Lower lobe of right lung (tissue), 2 donors: ENCODE data around the gene PDE9A. TPM values are rescaled to one million over a fixed set of nuclear protein-coding genes. Genes with fewer than 3 reads are reported as not detected.

ENCODE experiments used
- ATAC-seq, 2 donors: fragments of 200-7000 bp; cut with Tn5 transposase; one replicate each; pipeline ENCODE4 v1.9.1; 2020 to 2022; ENCODE audit warnings: mild to moderate bottlenecking in 2 of 2, moderate library complexity in 2 of 2
- DNase-seq: peaks from one replicate; pipeline ENCODE4 v3.0.0-alpha.2; 2020
- H3K27ac ChIP-seq: fragments of 200-600 bp; one replicate; pipeline ENCODE4 v1.8.0; 2022
- H3K27me3 ChIP-seq: fragments of 200-600 bp; one replicate; pipeline ENCODE4 v1.8.0; 2022; ENCODE audit warnings: low read depth
- H3K36me3 ChIP-seq: fragments of 200-600 bp; one replicate; pipeline ENCODE4 v1.8.0; 2022; ENCODE audit warnings: mild to moderate bottlenecking
- H3K4me1 ChIP-seq: fragments of 200-600 bp; one replicate; pipeline ENCODE4 v1.8.0; 2022
- H3K4me3 ChIP-seq: fragments of 200-600 bp; one replicate; pipeline ENCODE4 v1.8.0; 2022; ENCODE audit warnings: mild to moderate bottlenecking
- H3K9me3 ChIP-seq: fragments of 200-600 bp; one replicate; pipeline ENCODE4 v1.8.0; 2022
- CTCF ChIP-seq: fragments of 200-600 bp; IDR thresholded peaks from one replicate; pipeline ENCODE4 v1.8.0; 2022; ENCODE audit warnings: antibody characterized with exemption, mild to moderate bottlenecking
- intact Hi-C: fragments of 100-400 bp; cut with DNase I; formaldehyde crosslinking; loops from one replicate; pipeline ENCODE4 v1.11.0; 2022
- total RNA-seq: library from RNA; stranded (reverse); fragmentation: NEBNext Ultra II Directional; extraction: Animal tissue kit (Norgen Biotek cat#: 25700); gene quantifications from one replicate; pipeline ENCODE4 v1.2.1, GENCODE V29; 2021
- donor health status: DM: no; HTN: yes; CAD: no; lungs with severe emphysema.

Gene PDE9A
- total RNA-seq, 1 donor from 2014 or later, result 12.8 TPM

GRCh38 chr21:42744520-42745445, 91.4 kb downstream of the PDE9A start:
- TF ChIP-seq CTCF, result no peak

GRCh38 chr21:42745511-42746239, 92.3 kb downstream of the PDE9A start:
- Histone ChIP-seq H3K4me1 (peaks cover 23% of the 10 kb centered on the region), H3K27ac (no peak overlapping the region), H3K36me3 (no peaks in the 10 kb centered on the region), H3K27me3 (no peaks in the 10 kb centered on the region), H3K9me3 (no peaks in the 10 kb centered on the region), H3K4me3 (no peak overlapping the region)
- no peak for ATAC-seq
- intact Hi-C loops, result no loop called here
- DNase-seq, result no peak
- no peak for TF ChIP-seq CTCF

More at GRCh38 chr21:42744520-42745445, 91.4 kb downstream of the PDE9A start:
- Histone ChIP-seq H3K27ac (no peak overlapping the region), H3K4me1 (peaks cover 23% of the 10 kb centered on the region), H3K27me3 (no peaks in the 10 kb centered on the region), H3K9me3 (no peaks in the 10 kb centered on the region), H3K36me3 (no peaks in the 10 kb centered on the region), H3K4me3 (no peak overlapping the region)
- DNase-seq (no peak), ATAC-seq (no peak)
- intact Hi-C loops, result no loop called here

GRCh38 chr21:42746240-42746592, 92.8 kb downstream of the PDE9A start:
- no peak for ATAC-seq
- H3K9me3 ChIP-seq, result no peaks in the 10 kb centered on the region
- no peak for DNase-seq
- no peaks in the 10 kb centered on the region for H3K36me3 ChIP-seq
- intact Hi-C loops, result no loop called here
- H3K27ac ChIP-seq, result peak overlapping the region; percentile 80
- no peaks in the 10 kb centered on the region for H3K27me3 ChIP-seq
- H3K4me1 ChIP-seq, result peaks cover 23% of the 10 kb centered on the region
- TF ChIP-seq CTCF, result no peak
- no peak overlapping the region for H3K4me3 ChIP-seq

GRCh38 chr21:42746593-42747275, 93.3 kb downstream of the PDE9A start:
- no peaks in the 10 kb centered on the region for H3K27me3 ChIP-seq
- peak; percentile 85 for DNase-seq
- no peaks in the 10 kb centered on the region for H3K9me3 ChIP-seq
- peaks cover 23% of the 10 kb centered on the region for H3K4me1 ChIP-seq
- no peak for TF ChIP-seq CTCF
- intact Hi-C loops, result no loop called here
- H3K4me3 ChIP-seq, result no peak overlapping the region
- H3K27ac ChIP-seq, result peak overlapping the region; percentile 80
- H3K36me3 ChIP-seq, result no peaks in the 10 kb centered on the region
- ATAC-seq, result peak; percentile 70 to 83

GRCh38 chr21:42747276-42747701, 93.9 kb downstream of the PDE9A start:
- Histone ChIP-seq H3K4me3 (no peak overlapping the region), H3K4me1 (peaks cover 23% of the 10 kb centered on the region), H3K9me3 (no peaks in the 10 kb centered on the region), H3K27me3 (no peaks in the 10 kb centered on the region), H3K36me3 (no peaks in the 10 kb centered on the region), H3K27ac (peak overlapping the region; percentile 80)
- DNase-seq (no peak), ATAC-seq (peak in 1 of 2 donors; percentile 47)
- TF ChIP-seq CTCF, result no peak
- intact Hi-C loops, result no loop called here
